DMS 273 (cell line): ENCODE data around the gene GAK.
"Not testable (repeated sequence)": the region's sequence is repeated elsewhere in the genome, so short reads cannot be mapped to it uniquely, and the experiment has no call there.

Experiments used
- DNase-seq: peaks from one replicate; lab custom pipeline; 2025; ENCODE audit not compliant: unreplicated experiment; lab: John Stamatoyannopoulos, UW

GAK gene

DNA sequence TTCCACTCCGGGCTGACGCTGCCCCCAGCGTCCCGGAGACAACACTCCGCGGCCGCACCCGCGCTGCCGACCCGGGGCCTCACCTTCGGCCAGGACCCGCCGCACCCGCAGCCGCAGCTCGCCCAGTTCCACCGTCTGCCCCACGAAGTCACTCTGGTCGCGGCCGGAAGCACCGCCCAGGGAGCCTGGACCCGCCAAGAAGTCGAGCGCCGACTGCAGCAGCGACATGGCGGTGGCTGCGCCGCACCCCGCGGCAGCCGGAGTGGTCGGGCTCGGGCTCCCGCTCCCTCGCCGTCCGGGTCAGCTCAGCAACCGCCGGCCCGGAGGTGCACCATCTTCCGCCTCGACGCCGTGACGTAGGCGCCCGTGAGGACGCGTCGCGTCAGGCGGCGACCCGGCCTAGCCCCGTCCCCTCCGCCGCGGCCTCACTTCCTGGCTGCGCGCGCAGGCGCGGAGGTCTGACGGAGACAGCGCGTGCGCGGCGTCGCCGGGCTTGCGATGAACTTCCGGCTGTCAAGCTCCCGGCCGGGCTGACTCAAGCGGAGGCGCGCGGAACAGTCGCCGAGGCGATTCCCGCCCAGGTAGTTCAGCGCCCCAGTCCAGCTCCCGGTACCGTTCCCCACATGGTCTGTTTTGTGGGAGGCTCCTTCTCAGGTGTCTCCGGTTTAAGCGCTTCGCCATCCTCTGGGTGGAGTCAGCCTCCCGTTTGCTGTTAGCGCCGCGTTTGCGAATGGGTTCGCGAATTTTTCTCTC lies at the start of gene GAK, which contains the start of gene TMEM175:
GAK (minus strand) TSS at position 357 of the 753 bp plus-strand sequence; CDS start at position 228, 129 bp downstream.
TMEM175 (plus strand) TSS at position 501 of the 753 bp plus-strand sequence. CDS start 15,280 bp downstream, outside the sequence.
- peak; percentile 97 for DNase-seq

DNA sequence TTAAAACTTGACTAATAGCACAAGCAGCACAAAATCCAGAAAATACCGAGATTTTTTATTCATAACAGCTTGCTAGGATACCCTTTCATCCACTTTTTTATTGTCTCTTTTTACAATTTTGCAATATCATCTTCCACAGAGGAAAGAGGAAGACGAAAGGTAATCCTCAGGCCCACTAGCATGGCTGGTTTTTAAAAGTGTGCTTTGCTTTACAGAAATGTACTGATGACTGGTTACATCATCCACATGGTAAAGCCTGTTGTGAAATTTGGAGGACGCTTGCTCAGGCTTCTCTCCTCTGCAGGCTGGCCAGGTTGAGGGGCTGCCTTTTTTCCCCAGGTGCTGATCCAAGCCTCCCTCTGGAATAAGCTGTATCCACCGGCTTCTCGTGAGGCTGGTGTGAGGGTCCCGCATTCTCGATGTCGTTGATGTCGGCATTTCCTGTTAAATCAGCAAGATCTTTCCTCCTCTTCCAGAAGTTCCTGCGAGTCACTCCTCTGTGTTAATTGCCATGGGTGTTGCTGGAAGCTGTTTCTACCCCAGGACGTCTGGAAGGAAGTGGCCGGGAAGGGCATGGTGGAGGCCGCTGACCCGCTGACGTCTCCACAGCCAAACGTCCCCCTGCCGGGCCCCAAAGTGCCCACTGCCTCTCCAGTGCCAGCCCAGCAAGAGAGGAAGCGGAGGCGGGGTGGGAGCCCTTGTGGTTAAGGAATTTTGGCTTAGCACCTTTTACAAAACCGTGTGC lies 47.0 kb upstream of the GAK start:
- DNase-seq, result no peak

DNA sequence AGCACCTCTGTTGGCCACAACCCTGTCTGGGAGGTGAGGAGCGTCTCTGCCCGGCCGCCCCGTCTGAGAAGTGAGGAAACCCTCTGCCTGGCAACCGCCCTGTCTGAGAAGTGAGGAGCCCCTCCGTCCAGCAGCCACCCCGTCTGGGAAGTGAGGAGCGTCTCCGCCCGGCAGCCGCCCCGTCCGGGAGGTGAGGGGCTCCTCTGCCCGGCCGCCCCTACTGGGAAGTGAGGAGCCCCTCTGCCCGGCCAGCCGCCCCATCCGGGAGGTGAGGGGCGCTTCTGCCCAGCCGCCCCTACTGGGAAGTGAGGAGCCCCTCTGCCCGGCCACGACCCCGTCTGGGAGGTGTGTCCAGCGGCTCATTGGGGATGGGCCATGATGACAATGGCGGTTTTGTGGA lies 43.9 kb upstream of the GAK start:
- DNase-seq, result not testable (repeated sequence)

DNA sequence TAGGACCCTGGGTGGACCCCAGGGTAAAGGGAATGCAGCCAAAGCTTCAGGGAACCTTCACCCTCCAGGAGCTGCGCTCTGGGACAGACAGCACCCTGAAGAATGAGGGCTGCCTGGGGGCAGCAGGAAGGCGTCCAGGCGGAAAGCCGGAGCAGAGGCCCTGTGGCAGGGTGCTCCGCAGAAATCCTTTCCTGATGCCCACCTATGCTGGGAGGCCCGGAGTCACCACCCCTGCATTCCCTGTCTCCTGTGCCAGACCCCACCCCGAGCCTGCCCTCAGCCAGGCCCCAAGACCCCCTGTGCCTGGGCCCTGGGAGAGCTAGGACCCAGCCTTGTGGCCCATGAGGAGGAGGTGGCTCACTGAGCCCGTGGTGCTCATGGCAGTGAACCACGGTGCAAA lies 42.6 kb upstream of the GAK start:
- no peak for DNase-seq

DNA sequence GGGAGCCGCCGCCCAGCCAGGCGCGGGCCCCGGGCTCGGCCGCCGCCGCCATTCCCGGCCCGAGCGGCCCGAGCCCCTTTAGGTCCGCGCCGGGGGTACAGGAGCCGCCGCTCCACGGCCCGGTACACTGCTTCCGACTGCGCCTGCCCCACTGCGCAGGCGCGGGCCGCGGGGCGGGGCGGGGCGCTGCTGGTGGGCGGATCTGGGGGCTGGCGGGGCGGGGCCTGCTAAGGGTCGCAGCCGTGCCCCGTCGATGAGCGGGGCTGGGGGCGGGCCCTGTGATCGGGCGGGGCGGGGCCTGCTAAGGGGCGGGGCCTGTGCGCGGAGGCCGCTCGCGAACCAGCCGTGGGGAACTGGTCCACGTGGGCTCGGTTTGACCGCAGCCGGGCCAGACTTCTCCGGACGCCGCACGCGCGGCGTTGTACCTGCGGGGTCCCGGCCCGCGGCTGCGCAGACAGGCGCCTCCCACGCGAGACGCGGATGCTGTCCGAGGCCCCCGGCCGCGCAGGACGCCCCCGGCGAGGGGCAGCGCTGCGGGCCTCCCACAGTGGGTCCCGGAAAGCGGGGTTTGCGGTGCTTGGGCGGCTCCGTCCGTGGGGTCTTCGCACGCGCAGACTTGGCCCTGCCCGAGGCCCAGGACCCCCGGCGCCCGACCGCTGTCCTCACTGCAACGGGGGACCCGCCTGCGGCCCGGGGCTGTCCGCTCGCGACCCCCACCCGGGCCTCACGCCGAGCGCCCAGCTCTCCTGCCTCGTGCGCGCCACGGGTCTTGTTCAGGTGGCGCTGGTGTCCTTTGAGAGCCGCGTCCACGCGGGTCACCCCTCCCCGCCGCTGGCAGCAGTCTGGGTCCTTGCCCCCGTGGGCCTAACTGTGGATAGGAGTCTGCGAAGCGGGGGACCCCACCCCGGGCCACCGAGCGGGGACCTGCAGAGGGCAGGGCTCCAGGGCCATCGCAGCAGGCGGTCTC lies 41.6 kb upstream of the GAK start, which contains the start of gene DGKQ:
DGKQ (minus strand) TSS at position 139 of the 967 bp plus-strand sequence; CDS start at position 52, 87 bp downstream.
- DNase-seq, result peak; percentile 74

DNA sequence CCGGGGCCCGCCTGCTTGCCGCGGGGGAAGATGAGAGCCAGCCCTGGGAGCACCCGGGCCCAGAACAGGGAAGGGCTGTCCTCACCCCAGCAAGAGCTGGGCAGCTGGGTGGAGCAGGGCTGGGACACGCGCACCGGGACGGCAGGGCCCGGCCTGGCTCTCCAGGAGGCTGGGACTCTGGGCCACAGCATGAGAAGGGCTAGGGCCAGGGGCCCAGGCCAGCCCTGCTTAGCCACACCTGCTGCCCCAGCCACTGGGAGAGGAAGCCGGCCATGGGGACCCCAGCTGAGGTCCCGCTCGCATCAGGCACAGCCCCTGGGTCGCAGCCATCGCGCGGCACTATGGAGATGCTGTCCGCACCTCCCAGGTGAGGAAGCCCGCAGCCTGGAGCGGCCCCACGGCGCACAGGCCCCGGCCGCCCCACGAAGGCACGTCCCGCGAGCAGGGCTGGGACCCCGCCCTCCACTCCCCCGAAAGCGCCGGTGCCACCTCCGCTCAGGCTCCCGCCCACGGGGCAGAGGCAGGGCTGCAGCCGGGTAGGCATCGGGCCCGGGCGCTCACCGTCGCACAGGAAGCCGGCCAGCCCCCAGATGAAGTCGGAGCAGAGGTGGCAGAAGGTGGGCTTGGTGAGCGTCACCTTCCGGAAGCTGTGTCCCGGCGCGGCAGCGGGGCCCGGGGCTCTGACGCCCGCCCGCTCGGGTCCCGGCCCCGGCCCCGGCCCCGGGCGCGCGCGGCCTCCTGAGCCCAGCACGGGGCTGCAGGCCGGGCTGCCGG lies 40.7 kb upstream of the GAK start:
- peak; percentile 50 for DNase-seq

DNA sequence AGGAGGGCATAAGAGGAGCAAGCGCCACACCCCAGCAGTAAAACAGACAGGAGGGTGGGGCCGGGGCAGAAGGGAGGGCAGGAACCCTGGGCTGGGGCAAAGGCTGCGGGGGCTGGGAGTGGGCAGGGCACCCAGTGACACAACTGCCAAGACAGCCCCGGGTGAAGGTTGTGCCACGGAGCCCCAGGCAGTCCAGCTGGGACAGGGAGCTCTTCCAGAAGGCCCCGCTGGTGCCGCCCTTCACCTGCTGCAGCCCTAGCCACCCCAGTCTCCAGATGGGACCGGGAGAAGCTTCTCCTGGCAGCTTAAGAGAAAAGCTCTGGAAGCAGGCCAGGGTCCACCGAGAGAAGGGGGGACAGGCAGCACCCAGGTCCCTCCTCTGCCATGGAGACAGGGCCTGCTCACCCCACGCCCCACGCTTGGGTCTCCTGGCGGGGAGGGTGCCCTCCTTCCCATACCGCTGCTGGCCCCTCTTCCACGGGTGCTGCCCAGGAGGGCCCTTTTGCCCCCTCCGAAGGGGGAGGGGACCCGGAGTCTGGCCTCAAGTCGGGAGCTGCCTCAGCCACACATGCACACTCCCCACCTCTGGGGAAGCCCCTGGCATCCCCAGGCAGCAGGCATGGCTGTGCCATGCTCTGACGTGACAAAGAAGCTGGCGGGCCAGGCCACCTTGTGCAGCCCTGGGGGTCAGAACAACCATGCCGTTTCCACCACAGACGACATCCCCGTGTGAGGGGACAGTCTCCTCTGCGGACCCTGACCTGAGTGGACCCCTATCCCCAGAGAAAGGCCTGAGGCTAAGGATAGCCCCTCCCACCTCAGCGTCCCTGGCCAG lies 39.8 kb upstream of the GAK start:
- DNase-seq, result peak; percentile 48

DNA sequence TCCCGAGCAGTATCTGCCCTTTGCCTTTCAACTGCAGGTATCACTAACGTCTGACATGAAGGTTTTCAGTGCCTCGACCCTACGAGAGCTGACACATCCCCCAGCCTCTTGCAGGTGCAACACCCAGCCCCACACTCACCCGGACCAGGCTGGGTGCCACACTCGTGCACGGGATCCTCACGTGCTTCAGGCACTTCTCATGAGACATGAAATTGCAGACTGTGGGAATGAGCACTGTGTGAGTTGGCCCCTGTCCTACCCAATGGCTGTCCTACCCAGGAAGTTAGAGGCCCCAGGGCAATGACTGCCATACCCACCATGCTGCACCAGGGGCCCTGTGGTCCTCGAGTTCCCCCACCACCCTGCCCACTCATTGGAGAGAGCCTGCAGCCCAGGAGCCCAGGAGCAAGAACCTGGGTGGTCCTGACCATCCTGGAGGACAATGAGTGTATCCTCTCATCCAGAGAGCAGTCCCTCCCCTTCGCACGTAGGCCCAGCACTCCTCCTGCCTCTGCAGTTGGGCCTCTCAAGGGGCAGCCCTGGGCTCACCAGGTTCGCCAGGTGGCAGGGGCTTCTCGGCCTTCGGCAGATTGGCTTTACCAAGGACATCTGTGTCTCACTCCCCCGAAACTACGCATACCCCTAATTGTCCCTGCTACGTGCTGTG lies 38.9 kb upstream of the GAK start:
- no peak for DNase-seq

DNA sequence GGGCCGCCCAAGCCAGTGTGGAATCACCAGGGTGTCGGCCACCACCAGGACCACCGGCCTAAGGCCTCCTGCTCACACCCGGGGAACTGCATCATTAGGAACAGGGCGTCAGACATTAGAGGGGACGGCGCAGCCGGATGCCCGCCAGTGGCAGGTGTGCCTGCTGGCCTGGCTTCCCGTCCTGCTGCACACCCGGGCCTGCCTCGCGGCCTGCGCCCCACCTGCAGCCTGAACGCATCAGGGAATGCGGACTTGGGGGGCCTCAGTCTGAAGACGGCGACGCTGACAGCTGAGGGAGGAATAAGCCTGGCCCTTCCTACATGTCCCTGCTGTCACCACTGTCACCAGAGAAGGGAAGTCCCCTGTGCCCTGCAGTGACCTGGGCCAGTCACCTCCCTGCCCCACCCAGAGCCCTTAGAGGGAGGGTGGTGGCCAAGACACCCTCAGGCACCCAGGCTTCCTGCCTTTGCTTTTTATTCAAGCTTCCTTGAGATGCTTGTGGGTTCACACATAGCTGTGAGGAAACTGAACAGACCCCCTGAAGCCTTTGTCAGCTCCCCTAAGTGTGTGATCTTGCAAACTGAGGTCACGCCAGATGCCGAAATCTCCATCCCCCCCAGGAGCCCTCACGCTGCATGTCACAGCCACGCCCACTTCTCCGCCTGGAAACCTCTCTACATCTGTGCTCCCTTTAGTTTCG lies 38.1 kb upstream of the GAK start:
- no peak for DNase-seq

DNA sequence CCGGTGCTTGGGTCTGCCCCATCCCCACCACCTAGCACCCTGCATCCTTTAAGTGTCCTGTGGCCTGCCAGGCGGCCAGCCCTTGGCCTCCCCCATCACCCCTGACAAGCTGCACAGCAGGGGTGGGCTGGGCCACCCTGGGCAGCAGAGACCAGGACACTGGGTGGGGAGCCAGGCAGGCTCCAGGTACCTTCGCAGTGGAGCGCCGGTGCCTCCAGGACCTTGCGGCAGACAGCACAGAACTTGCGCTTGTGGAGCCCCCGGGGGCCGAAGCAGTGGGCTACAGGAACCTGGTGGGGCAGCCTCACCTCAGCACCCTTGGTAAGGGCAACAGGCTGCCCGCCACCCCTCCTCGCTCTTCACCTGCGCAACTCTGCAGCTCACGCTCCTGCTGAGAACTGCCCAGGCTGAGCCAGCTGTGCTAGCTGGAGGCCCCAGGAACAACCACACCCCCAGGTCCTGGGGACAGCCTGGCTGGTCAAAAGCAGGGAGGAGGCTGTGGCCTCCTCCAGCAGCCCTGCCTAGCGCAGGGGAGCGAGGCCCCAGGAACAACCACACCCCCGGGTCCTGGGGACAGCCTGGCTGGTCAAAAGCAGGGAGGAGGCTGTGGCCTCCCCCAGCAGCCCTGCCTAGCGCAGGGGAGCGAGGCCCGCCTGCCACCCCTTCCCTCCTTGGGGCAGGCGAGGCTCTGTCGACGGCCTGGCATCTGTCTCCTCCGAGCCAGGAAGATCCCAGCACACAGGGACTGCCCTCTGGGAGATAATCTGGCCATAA lies 36.7 kb upstream of the GAK start:
- DNase-seq, result no peak

DNA sequence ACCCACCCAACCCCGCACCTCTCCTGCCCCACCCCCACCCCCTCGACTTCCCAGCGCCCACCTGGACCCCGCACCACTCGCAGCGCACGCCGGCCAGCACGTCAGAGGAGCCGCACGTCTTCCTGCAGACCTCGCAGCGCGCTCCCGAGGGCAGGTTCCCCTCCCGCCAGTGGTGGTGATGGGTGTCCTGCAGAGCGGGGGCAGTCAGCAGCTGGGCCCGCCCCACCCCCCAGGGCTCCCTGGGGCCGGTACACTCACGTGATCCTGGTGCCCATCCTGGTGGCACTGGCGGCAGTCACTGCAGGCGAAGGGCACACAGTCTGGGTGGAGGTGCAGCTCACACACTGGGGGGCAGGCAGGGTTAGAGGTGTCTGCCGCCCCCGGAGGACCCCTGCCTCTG lies 36.1 kb upstream of the GAK start:
- no peak for DNase-seq

DNA sequence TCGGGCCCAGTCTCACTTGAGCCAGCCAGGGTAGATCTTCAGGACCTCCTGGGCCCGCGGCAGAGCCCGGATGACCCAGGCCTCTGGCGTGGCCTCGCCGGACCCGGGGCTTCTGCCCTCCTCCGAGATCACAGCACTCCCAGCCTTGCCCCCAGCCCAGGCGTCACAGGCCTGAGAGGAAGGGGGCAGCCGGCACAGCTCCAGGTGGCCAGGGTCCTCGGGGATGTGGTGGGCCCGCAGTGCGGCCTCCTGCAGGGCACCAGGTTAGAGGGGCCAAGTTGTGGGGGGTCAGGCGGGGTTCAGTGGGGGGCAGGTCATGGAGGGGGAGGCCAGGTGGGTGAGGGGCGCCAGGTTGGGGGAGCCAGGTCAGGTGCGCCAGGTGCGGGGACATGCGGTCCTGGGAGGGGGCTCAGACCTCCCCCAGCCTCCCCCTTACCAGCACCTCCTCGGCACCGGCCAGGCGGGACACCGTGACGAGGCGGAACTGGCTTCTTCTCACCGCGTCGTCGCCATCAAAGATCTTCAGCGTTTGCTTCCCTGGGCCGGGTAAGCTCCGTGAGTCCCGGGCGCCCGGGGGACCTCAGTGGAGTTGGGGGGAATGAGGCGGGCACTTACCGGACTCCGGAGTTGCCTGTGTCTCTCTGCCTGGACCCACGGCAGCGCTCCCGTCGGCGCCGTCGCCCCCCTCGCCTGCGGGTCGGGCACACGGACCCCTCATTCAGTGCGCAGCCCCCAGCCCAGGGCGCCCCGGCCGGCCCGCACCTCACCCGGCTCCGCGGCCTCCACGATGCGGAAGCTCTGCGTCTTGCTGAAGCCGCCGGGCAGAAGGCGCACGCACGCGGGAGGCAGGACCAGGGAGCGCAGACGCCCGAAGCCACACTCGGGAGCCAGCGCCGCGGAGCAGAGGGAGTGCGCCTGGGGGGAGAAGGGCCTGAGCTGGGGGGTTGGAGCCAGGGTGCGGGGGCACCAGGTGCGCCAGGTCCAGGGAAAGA lies 35.3 kb upstream of the GAK start:
- no peak for DNase-seq

DNA sequence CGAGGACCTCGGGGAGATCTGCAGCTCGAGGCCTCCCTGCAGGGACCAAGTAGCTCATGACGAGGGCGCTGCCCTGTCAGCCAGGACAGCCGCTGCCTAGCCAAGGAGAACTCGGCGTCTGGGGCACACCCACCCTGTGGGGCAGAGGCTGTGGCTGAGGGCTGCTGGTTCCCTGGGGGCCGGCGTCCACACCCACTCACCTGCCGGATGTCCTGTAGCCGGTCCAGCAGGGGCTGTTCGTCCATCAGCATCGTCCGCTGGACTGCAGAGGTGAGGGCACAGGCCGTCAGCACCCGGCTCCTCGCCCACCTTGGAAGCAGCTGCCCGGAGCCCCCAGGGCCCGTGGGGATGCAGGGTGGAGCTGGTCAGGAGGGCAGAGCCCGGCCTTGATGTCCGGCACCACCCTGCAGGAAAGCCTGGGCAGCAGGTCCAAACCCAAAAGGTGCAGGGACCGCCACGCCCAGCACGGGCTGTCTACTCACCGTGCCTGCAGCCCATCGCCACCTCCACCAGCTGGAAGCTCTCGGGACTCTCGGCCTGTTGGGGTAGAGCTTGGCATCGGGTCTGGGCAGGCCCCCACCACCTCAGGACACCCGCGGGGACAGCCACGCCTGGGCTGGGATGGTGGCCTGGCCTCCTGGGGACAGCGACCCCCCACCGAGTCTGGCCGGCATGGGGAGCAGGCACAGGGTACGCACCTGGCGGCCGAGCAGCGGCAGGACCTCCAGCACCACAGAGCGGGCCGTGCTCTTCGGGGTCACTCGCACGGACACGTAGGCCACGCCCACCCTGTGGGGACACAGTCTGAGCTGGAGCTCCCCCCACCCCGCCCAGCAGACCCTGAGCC lies 34.4 kb upstream of the GAK start:
- DNase-seq, result no peak

DNA sequence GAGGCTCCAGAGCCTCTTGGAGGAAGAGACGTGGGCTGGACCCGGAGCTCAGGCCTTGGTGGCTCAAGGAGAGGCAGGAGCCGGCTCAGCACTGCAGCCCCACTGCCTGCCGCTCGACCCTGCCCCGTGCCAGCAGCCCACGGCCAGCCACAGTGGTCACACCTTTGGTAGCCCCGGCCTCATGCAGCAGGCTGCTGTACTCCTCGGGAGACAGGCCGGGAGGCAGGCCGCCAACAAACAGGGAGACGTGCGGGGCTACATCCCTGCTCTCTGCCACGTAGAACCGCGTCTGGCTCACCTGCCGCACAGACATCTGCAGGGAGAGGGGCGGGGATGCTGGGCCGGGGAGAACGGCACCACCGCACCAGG lies 33.6 kb upstream of the GAK start:
- DNase-seq, result no peak

DNA sequence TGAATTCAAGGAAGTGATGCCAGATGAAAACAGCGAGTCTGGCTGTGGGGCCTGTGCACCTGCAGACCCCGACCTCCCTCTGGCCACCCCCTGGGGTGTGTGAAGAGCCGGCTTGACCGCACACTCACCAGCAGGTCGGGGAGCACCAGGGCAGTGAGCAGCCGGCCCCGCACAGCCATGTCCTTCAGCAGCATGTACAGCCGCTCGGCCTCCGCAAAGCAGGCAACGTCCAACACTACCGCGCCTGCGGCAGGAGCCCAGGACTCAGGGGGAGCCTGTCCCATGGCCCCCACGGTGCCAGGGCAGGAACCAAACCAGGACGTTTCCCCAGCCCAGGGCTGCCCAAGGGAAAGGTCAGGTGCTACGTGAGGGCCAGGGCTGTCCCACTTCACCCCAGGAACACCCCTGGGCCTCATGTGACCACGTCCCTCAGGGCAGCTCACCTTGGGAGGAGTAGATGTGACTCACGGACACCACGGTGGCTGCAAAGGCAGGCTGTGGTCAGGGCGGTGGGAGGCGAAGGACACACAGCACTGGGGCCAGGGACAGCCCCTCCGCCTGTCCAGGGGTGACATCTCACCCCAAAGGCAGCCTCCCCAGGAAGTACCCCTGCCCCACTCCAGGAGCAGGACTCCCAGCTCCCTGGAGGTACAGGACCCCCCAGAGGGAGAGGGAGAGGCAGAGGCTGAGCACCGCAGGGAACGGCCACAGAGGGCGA lies 33.1 kb upstream of the GAK start:
- DNase-seq, result no peak
